HG03460 (cell line): ENCODE results near the gene AKAP6.

Source experiments
- ATAC-seq: cut with Tn5 transposase; IDR thresholded peaks from one replicate; pipeline ENCODE4 v1.9.1; 2021; ENCODE audit not compliant: unreplicated experiment

The AKAP6 gene

GRCh38 chr14:32524609-32525375, 195.7 kb downstream of the AKAP6 start:
- ATAC-seq: no peak

- no peak for ATAC-seq
Measured at GRCh38 chr14:32525591-32525990, 196.5 kb downstream of the AKAP6 start.

DNA sequence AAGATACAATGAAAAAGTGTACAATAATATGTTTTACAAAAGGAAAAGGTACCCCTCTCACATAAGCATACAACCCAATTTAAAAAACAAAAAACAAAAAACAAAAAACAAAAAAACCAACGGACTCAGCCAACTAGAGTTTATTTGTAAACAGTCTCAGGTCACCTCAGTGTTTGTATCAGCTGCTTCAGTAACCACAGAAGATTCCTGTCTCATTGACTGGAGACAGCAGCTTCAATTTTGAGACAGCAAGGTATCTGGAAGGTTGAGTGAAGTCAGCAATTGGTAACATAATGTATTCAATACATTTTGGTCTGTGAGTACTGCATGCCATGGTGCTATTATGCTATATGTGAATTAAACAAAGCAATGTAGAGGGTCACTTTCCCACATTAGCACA, 201.7 kb downstream of the AKAP6 start:
- no peak for ATAC-seq

DNA sequence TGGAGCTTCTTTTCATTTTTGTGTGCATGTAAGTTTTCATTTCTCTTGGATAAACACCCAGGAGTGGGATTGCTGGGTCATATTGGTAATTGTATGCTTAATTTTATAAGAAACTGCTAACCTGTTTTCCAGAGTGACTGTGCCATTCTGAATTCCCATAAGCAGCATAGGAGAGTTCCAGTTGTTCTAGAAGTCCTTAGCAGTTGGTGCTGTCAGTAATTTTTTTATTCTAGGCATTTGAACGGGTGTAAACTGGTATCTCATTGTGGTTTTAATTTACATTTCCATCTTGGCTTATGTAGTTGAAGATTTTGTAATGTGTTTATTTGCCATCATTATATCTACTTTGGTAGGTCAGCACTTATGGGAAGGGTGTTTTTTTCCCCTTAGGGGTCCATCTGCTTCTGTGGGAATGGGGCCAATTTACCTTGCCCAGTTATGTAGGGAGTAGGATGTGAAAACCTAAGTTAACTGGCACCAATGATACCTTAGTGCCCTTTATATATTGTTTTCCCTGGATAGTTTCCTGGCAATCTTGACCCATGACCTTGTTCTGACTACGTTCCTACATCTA, 202.9 kb downstream of the AKAP6 start:
- no peak for ATAC-seq

DNA sequence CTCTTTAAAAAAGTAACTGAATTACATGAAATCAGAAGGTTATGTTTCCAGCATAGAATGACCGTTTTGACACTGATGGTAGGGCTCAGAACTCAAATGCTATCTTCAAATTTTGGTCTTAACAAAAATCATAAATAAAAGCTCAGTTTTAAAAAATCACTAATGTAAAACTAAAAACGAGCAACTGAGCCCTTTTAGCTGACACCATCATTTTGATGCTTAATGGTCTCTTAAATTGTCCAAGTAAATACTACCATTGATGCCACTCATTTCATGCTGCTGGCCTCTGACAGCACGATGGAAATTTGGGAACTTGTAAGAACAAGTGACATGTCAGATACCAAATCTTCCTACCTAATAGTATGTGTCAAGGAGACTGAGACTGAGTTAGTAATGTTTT, 205.0 kb downstream of the AKAP6 start:
- ATAC-seq: no peak

GRCh38 chr14:32536175-32536574, 207.1 kb downstream of the AKAP6 start:
- ATAC-seq: no peak

GRCh38 chr14:32537166-32537565, 208.1 kb downstream of the AKAP6 start:
- no peak for ATAC-seq

DNA sequence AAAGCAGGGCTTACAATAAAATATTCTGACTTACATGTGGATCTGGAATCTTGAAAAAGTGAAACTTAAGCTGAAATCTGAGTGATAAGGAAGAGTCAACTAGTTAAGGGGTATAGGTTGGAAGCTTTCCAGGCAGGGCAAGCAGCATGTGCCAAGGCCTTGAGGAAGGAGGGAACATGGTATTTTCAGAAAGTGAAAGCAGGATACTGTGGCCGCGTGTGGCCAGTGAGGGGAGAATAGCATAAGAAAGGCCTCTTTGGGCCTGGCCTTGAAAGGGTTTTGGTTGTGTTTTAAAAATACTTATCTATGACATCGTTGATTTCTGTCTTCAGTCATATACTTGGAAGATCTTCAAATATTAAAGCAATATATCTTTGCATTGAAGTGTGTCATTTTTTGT, 213.4 kb downstream of the AKAP6 start:
- no peak for ATAC-seq

GRCh38 chr14:32545095-32545494, 216.0 kb downstream of the AKAP6 start:
- ATAC-seq: no peak

GRCh38 chr14:32545506-32546210, 216.6 kb downstream of the AKAP6 start:
- no peak for ATAC-seq

GRCh38 chr14:32546246-32546645, 217.1 kb downstream of the AKAP6 start:
- no peak for ATAC-seq

GRCh38 chr14:32552766-32553165, 223.7 kb downstream of the AKAP6 start:
- no peak for ATAC-seq

DNA sequence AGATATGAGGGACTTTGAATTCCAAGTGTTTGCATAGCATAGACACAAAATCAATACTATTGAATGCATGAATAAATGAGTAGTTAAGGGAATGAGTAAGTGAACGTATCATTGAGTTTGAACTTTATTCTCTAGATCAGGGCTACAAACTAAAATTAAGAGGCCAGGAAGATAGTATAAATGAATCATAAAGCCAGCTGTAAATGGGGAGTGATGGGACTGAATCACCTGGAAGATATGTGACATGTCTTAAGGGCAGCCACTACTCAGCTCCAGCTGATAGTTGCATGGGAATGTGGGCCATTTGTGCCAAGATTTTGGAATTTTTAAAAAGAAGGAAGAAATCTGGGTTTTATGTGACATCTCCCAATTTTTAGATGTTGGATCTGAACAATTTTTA, 229.9 kb downstream of the AKAP6 start:
- ATAC-seq: no peak

DNA sequence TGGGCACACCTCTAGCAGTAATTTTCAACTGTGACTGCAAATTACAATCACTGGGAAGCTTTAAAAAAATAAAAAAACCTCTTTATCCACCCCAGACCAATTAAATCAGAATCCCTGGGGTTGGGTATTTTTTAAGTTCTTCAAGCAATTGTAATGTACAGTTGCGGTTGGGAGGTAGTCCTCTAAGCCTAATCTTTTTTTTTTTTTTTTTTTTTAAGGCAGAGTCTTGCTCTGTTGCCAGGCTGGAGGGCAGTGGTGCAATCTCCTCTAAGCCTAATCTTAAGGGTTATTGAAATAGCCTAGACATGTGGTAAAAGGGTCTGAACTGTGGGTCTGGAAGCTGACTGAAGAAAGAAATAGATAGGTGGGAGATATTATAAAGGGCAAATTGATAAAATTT, 230.5 kb downstream of the AKAP6 start:
- ATAC-seq: no peak

GRCh38 chr14:32560209-32560857, 231.2 kb downstream of the AKAP6 start:
- no peak for ATAC-seq

- ATAC-seq: no peak
Measured at GRCh38 chr14:32561520-32561919, 232.4 kb downstream of the AKAP6 start.

DNA sequence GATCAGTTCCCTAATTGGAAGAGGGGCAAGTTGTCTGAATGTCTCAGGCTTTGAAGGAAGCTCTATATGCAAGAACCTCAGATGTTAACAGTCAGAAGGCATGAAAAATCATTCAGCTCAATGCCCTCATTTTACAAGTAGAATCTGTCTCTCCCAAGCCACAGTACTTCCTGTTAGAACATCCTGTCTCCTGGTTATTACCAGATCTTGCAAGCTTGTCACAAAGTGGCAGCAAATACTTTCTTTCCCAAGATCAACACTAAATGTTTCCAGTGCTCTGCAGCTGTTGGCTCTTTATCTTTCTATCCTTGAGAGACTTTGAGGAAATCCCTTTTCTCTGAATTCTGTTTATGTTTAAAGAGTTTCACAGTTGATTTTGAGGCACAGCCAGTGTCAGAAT, 235.5 kb downstream of the AKAP6 start:
- ATAC-seq: no peak

DNA sequence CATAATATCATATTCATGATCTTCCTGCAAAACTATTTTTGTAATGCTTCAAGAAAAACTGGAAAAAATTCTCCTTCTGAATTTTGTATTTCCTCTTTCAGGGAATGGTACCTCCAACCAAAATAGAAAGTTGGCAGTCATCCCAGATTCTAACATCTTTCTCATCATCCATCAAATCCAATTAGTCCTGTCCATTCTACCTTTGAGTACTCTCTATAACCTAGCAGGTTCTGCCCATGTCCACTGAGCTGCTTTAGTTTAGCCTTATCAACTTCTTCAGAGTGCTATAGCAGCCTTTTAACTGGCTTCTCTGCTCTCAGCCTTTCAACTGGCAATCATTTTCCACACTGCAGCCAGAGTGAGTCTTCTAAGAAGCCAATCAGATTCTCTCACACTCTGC, 236.2 kb downstream of the AKAP6 start:
- ATAC-seq: no peak

- ATAC-seq: no peak
Measured at GRCh38 chr14:32567543-32568384, 238.7 kb downstream of the AKAP6 start.

DNA sequence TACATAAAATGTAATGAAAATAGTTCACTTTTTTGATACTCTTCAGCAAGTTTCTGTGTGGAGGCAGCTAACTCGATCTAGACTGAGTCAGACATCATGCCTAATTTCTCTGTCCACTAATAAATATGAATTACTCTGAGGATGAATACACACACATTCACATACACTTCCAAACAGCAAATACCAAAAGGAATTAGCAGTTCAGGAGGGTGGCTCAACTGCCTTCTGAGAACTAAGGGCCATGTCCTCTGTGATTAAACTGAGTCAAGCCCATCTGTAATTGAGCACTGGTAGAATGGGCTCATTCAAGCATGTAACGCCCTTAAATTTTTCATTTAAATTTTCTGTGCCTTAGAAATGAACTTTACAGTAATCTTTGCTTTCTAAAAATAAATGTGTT, 242.5 kb downstream of the AKAP6 start:
- ATAC-seq: no peak
